PFSK-1 (cell line): Measurements from ENCODE around the gene KLHL28.

Experiments used
- FOXP2 ChIP-seq: optimal IDR thresholded peaks from 2 replicates; pipeline ENCODE3; 2011; ENCODE audit warnings: borderline replicate concordance, control low read depth, inconsistent platforms; ENCODE audit not compliant: insufficient read depth; ENCODE audit errors: extremely low read length, extremely low read depth
- POLR2AphosphoS5 ChIP-seq: IDR thresholded peaks from 2 replicates; pipeline ENCODE4 v1.6.1; 2012; ENCODE audit warnings: low read depth, mild to moderate bottlenecking, control low read depth, low read length, moderate library complexity
- SIN3A ChIP-seq: IDR thresholded peaks from 2 replicates; pipeline ENCODE4 v1.6.1; 2012; ENCODE audit warnings: mild to moderate bottlenecking, low read length, moderate library complexity, borderline replicate concordance; ENCODE audit not compliant: insufficient read depth
- TAF1 ChIP-seq: IDR thresholded peaks from 2 replicates; pipeline ENCODE4 v1.6.1; 2012; ENCODE audit warnings: low read length, control low read depth, borderline replicate concordance; ENCODE audit not compliant: insufficient read depth
- TF ChIP-seq, protein P1 (sequence below), 2 experiments: IDR thresholded peaks; 2 replicates each; pipeline versions ENCODE4 v1.6.1 to v1.8.0; 2011 to 2012; ENCODE audit warnings: low read depth in 2 of 2, low read length in 2 of 2, control low read depth in 1 of 2, inconsistent platforms in 1 of 2, mild to moderate bottlenecking in 1 of 2, moderate library complexity in 1 of 2; ENCODE audit not compliant: insufficient read depth in 1 of 2

The KLHL28 gene

DNA sequence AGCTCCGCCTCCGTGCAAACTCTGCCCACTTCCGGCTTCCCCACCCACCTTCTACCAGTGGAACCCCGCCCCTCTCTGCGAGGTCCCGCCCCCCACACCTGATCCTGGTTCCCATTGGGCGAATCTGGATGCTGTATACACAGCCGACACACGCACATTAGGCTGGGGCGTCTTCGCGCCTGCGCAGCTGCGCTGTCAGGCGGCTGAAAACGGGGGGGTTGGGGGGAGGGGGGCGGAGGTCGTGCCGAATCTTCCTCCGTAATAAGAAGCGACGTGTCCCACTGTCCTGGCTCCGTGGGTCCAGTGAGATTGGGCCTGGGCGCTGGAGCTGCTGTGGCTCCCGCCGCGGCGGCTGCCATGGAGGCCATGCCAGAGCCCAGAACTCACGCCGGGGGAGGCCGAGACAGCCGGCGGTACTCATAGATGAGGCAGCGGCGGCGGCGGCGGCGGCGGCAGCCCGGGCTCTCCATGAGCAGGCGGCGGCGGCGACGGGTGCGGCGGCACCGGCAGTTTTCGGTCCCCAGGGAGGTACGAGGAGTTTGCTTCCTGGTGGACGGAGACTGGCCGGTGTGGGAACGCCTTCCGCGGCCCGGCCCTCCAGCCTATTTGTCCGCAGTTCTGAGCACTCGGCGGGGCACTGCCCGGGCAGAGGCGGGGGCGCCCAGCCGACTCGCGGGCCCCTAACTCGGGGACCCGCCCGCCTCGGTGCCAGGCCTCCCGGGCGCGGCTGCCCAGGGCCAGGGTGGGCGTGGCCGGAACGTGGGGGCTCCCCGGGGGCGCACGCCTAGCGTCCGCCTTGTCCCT lies 64.5 kb downstream of the KLHL28 start:
- no peak for TF ChIP-seq SIN3A
- TF ChIP-seq, protein P1, sequence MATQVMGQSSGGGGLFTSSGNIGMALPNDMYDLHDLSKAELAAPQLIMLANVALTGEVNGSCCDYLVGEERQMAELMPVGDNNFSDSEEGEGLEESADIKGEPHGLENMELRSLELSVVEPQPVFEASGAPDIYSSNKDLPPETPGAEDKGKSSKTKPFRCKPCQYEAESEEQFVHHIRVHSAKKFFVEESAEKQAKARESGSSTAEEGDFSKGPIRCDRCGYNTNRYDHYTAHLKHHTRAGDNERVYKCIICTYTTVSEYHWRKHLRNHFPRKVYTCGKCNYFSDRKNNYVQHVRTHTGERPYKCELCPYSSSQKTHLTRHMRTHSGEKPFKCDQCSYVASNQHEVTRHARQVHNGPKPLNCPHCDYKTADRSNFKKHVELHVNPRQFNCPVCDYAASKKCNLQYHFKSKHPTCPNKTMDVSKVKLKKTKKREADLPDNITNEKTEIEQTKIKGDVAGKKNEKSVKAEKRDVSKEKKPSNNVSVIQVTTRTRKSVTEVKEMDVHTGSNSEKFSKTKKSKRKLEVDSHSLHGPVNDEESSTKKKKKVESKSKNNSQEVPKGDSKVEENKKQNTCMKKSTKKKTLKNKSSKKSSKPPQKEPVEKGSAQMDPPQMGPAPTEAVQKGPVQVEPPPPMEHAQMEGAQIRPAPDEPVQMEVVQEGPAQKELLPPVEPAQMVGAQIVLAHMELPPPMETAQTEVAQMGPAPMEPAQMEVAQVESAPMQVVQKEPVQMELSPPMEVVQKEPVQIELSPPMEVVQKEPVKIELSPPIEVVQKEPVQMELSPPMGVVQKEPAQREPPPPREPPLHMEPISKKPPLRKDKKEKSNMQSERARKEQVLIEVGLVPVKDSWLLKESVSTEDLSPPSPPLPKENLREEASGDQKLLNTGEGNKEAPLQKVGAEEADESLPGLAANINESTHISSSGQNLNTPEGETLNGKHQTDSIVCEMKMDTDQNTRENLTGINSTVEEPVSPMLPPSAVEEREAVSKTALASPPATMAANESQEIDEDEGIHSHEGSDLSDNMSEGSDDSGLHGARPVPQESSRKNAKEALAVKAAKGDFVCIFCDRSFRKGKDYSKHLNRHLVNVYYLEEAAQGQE (IDR thresholded peaks at IDR 0.05; ENCODE audit: insufficient read depth in 1 of 2, low read depth in 2 of 2, low read length in 2 of 2) = no peak
- no peak for TF ChIP-seq TAF1
- no peak for TF ChIP-seq POLR2AphosphoS5
- TF ChIP-seq FOXP2 = peak; percentile 80

DNA sequence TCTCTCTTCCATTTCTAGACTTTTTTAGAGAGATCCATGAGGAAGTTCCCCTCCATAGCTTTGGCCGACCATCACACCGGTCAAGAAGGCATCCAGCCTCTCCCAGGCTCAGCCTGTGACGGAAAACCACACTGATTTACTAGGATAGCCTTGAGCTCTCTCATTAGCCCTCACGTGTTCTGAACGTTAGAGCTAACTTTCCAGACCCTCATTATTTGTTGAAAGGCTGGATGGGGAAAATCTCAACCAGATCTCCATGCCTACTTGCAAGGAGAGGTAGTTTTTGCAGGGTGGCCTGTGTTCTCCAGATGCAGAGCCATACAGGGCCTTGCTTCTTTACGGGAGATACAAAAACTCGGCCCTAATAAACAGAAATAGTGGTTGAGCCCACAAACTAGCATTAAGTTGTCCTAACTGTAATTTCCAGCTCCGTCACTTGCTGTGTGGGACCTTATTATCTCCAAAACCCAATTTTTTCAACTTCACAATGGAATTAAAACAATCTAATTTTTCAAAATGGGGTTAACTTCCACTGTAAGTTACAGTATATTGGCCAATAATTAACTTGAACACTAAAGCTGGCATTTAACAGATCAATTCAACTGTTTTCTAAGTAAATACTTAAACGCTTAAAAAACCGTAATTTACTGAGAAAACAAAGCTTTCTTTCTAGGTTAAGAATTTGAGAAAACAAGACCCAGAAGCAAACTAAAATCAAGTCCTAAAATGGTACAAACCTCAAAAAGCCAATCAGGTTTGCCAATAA lies 65.3 kb downstream of the KLHL28 start:
- TF ChIP-seq FOXP2 (no peak), SIN3A (no peak), POLR2AphosphoS5 (no peak), TAF1 (no peak)
- TF ChIP-seq, protein P1 (IDR thresholded peaks at IDR 0.05; ENCODE audit: insufficient read depth in 1 of 2, low read depth in 2 of 2, low read length in 2 of 2) = no peak

DNA sequence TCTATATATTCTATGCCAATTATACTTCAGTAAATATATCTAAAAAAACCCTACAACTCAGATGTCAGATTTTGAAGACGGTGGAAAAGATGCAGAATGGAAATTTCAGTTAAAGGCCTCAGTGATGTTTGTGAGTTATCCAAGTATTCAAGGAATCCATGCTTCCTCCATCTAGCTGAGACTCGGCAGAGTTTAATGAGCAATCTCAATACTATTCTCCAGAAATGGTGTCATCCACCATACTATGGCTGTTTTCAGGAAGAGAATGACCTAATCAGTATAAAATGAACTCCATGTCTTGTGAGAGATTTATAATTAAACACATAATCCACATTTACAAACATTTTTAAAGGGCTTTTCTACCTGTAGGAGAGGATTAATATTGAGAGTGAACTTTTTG lies 66.0 kb downstream of the KLHL28 start:
- TF ChIP-seq TAF1 (no peak), SIN3A (no peak), POLR2AphosphoS5 (no peak), FOXP2 (no peak)
- TF ChIP-seq, protein P1 (IDR thresholded peaks at IDR 0.05; ENCODE audit: insufficient read depth in 1 of 2, low read depth in 2 of 2, low read length in 2 of 2) = no peak

DNA sequence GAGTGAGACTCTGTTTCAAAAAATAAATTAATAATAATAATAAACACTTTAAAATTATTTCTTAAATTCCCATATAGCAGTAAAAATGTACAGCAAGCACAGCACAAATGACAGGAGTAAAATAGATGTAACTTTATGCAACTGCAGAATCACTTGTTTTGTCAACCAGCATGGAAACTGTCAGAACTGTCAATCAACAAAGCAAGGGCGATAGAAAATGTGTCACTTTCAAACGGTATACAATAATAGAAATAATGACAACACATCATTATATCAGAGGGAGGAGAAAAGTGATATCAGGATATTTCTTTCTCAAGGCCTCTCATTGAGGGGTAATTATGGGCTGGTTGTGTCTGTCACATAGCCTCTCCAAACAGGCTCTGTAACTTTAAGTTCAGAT lies 68.2 kb downstream of the KLHL28 start:
- no peak for TF ChIP-seq FOXP2
- TF ChIP-seq POLR2AphosphoS5 = no peak
- TF ChIP-seq, protein P1 (IDR thresholded peaks at IDR 0.05; ENCODE audit: insufficient read depth in 1 of 2, low read depth in 2 of 2, low read length in 2 of 2) = no peak
- no peak for TF ChIP-seq TAF1
- no peak for TF ChIP-seq SIN3A
